ENCODE results near the gene PILRA. TPM values are rescaled to one million over a fixed set of nuclear protein-coding genes. Genes with fewer than 3 reads are reported as not detected.

PILRA gene
- polyA plus RNA-seq, 1 donor (not counting 4 experiments of a cell fraction or from before 2014, with no cell fraction given) = 0.33 TPM

DNA sequence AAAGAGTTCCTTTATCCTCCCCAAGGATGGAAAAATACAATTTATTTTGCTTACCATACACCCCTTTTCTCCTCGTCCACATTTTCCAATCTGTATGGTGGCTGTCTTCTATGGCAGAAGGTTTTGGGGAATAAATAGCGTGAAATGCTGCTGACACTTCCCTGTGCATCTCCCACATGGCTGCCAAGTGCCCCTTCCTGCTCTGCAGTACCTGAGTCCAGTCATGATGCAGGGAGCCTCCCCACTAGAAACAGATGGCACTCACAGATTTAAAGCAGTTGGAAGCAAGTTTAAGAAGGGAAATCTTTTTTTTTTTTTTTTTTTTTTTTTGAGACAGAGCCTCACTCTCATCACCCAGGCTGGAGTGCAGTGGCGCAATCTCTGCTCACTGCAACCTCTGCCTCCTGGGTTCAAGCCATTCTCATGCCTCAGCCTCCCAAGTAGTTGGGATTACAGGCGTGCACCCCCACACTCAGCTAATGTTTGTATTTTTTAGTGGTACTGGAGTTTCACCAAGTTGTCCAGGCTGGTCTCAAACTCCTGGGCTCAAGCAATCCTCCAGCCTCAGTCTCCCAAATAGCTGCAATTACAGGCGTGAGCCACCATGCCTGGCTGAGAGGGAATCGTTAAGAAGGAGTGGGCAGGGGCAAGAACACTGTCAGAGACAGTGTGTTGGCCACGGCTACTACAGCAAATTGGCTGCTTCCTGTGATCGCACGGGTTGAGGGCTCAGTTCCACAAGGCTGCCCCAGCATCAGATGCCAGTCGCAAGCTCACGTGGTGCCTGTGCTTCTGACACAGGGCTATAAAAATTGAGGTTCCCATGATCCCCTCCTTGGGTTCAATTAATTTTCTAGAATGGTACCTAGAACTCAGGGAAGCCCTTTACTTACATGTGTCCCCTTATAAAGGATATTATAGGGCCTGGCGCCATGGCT, 5.3 kb upstream of the PILRA start:
- no peak for DNase-seq (ENCODE audit: low read depth, low spot score)
- H3K4me1 ChIP-seq (ENCODE audit: control insufficient read depth, extremely low read depth, insufficient read depth, low read length) = peaks cover 4% of the 10 kb centered on the region
- no peak overlapping the region for H2AFZ ChIP-seq (ENCODE audit: control insufficient read depth, low read length)
- no peaks in the 10 kb centered on the region for H4K20me1 ChIP-seq (ENCODE audit: control insufficient read depth, extremely low read depth, insufficient read depth, low read length)
- no peaks in the 10 kb centered on the region for H3K9me1 ChIP-seq (ENCODE audit: control insufficient read depth, extremely low read depth, insufficient read depth, low read length)
- no peak overlapping the region for H3K4me2 ChIP-seq (ENCODE audit: control insufficient read depth, extremely low read depth, insufficient read depth, low read depth, low read length)
- no peak overlapping the region for H3K9ac ChIP-seq (ENCODE audit: control insufficient read depth, extremely low read depth, insufficient read depth, low read length)
- H3K4me3 ChIP-seq (ENCODE audit: control insufficient read depth in 2 of 3, extremely low read depth in 1 of 3, insufficient read depth in 2 of 3, low read depth in 1 of 3, low read length in 3 of 3) = no peak overlapping the region
- no peak for TF ChIP-seq EZH2 (IDR thresholded peaks at IDR 0.05; ENCODE audit: low read length)
- TF ChIP-seq, protein P1, sequence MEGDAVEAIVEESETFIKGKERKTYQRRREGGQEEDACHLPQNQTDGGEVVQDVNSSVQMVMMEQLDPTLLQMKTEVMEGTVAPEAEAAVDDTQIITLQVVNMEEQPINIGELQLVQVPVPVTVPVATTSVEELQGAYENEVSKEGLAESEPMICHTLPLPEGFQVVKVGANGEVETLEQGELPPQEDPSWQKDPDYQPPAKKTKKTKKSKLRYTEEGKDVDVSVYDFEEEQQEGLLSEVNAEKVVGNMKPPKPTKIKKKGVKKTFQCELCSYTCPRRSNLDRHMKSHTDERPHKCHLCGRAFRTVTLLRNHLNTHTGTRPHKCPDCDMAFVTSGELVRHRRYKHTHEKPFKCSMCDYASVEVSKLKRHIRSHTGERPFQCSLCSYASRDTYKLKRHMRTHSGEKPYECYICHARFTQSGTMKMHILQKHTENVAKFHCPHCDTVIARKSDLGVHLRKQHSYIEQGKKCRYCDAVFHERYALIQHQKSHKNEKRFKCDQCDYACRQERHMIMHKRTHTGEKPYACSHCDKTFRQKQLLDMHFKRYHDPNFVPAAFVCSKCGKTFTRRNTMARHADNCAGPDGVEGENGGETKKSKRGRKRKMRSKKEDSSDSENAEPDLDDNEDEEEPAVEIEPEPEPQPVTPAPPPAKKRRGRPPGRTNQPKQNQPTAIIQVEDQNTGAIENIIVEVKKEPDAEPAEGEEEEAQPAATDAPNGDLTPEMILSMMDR (optimal IDR thresholded peaks at IDR 0.05 in 1 of 3, IDR thresholded peaks at IDR 0.05 in 1 of 3, conservative IDR thresholded peaks at IDR 0.05 in 1 of 3; ENCODE audit: extremely low read depth in 1 of 3, insufficient read depth in 2 of 3, low read length in 3 of 3) = no peak
- dilution Hi-C loops (cut with MboI; ENCODE audit: extremely low pct_ligation_motif_present, low sequenced_read_pairs) = no loop called here
- peaks cover 0 to 5% of the 10 kb centered on the region in 2 experiments for H3K36me3 ChIP-seq (ENCODE audit: control insufficient read depth in 2 of 2, extremely low read depth in 1 of 2, insufficient read depth in 2 of 2, low read length in 2 of 2)
- H3K9me3 ChIP-seq (ENCODE audit: control insufficient read depth, low read depth, low read length) = no peaks in the 10 kb centered on the region
- FAIRE-seq = no peak
- H3K27ac ChIP-seq (ENCODE audit: control insufficient read depth, insufficient read depth, low read length) = no peak overlapping the region
- H3K27me3 ChIP-seq (ENCODE audit: control insufficient read depth, extremely low read depth, insufficient read depth, low read length) = no peaks in the 10 kb centered on the region
- H3K79me2 ChIP-seq (ENCODE audit: control insufficient read depth, insufficient read depth, low read length) = no peaks in the 10 kb centered on the region

GRCh38 chr7:100369105-100369504, 4.2 kb upstream of the PILRA start:
- no peak overlapping the region for H2AFZ ChIP-seq (ENCODE audit: control insufficient read depth, low read length)
- no peaks in the 10 kb centered on the region for H4K20me1 ChIP-seq (ENCODE audit: control insufficient read depth, extremely low read depth, insufficient read depth, low read length)
- dilution Hi-C loops (cut with MboI; ENCODE audit: extremely low pct_ligation_motif_present, low sequenced_read_pairs) = no loop called here
- DNase-seq (ENCODE audit: low read depth, low spot score) (no peak), FAIRE-seq (no peak)
- no peaks in the 10 kb centered on the region for H3K27me3 ChIP-seq (ENCODE audit: control insufficient read depth, extremely low read depth, insufficient read depth, low read length)
- H3K9ac ChIP-seq (ENCODE audit: control insufficient read depth, extremely low read depth, insufficient read depth, low read length) = no peak overlapping the region
- H3K4me2 ChIP-seq (ENCODE audit: control insufficient read depth, extremely low read depth, insufficient read depth, low read depth, low read length) = no peak overlapping the region
- no peaks in the 10 kb centered on the region for H3K9me3 ChIP-seq (ENCODE audit: control insufficient read depth, low read depth, low read length)
- H3K4me1 ChIP-seq (ENCODE audit: control insufficient read depth, extremely low read depth, insufficient read depth, low read length) = peaks cover 4% of the 10 kb centered on the region
- TF ChIP-seq EZH2 (IDR thresholded peaks at IDR 0.05; ENCODE audit: low read length) = no peak
- TF ChIP-seq, protein P1 (optimal IDR thresholded peaks at IDR 0.05 in 1 of 3, IDR thresholded peaks at IDR 0.05 in 1 of 3, conservative IDR thresholded peaks at IDR 0.05 in 1 of 3; ENCODE audit: extremely low read depth in 1 of 3, insufficient read depth in 2 of 3, low read length in 3 of 3) = no peak
- no peaks in the 10 kb centered on the region for H3K79me2 ChIP-seq (ENCODE audit: control insufficient read depth, insufficient read depth, low read length)
- no peak overlapping the region for H3K27ac ChIP-seq (ENCODE audit: control insufficient read depth, insufficient read depth, low read length)
- H3K4me3 ChIP-seq (ENCODE audit: control insufficient read depth in 2 of 3, extremely low read depth in 1 of 3, insufficient read depth in 2 of 3, low read depth in 1 of 3, low read length in 3 of 3) = no peak overlapping the region
- H3K36me3 ChIP-seq (ENCODE audit: control insufficient read depth in 2 of 2, extremely low read depth in 1 of 2, insufficient read depth in 2 of 2, low read length in 2 of 2) = peaks cover 0 to 5% of the 10 kb centered on the region in 2 experiments
- no peaks in the 10 kb centered on the region for H3K9me1 ChIP-seq (ENCODE audit: control insufficient read depth, extremely low read depth, insufficient read depth, low read length)

All from keratinocyte (primary cell).